Measurements from ENCODE around the gene CEMP1.

DNA sequence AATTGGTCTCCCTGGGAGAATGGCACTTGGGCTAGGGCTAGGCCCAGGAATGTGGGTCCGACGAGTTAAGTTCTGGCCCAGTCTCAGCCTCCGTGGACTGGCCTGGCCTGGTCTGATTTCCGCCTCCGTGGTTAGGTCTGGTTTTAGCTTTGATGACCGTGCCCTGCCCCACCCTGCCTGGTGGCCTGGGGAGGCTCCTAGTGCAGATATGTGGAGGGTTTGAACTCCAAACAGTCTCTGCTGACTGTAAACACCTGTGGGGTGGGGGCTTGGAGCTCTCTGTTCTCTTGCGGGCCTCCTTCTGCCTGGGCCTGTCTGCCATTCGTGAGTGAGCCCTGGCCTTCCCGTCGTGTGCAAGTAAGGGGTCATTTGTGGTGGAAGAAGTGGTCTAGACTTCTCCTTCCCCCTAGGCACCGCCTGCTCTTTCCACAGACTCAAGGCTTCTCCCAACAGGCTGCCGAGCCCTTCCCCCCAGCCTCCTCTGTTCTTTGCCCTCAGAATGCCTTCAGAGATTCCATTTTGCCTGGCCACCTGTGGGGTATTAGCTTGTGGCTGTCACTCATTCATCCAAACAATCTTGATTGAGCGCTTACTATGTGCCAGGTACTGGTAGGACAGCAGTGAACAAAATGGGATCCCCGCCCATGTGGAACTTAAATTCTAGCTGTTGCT, 15.9 kb downstream of the CEMP1 start:
- TF ChIP-seq, protein P1, sequence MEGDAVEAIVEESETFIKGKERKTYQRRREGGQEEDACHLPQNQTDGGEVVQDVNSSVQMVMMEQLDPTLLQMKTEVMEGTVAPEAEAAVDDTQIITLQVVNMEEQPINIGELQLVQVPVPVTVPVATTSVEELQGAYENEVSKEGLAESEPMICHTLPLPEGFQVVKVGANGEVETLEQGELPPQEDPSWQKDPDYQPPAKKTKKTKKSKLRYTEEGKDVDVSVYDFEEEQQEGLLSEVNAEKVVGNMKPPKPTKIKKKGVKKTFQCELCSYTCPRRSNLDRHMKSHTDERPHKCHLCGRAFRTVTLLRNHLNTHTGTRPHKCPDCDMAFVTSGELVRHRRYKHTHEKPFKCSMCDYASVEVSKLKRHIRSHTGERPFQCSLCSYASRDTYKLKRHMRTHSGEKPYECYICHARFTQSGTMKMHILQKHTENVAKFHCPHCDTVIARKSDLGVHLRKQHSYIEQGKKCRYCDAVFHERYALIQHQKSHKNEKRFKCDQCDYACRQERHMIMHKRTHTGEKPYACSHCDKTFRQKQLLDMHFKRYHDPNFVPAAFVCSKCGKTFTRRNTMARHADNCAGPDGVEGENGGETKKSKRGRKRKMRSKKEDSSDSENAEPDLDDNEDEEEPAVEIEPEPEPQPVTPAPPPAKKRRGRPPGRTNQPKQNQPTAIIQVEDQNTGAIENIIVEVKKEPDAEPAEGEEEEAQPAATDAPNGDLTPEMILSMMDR (IDR thresholded peaks at IDR 0.05), result no peak
- TF ChIP-seq POLR2AphosphoS5 (IDR thresholded peaks at IDR 0.05) (no peak), POLR2A (IDR thresholded peaks at IDR 0.05) (peak; percentile 12)

All from prostate gland (tissue), 2 donors.